HFF-Myc (cell line): ENCODE results near the gene DNAJC15.
"Not testable (repeated sequence)": the region's sequence is repeated elsewhere in the genome, so short reads cannot be mapped to it uniquely, and the experiment has no call there.

Source experiments
- DNase-seq: peaks from one replicate; pipeline ENCODE4 v3.0.0-alpha.2; 2011; ENCODE audit warnings: low read depth; ENCODE audit errors: extremely low read depth
- H3K4me3 ChIP-seq: replicated peaks from 2 replicates; pipeline ENCODE4 v1.5.1; 2011; ENCODE audit warnings: low read depth, mild to moderate bottlenecking, control low read depth, low read length
- TF ChIP-seq, protein P1 (sequence below): IDR thresholded peaks from 2 replicates; pipeline ENCODE4 v1.5.1; 2012; ENCODE audit warnings: mild to moderate bottlenecking, low read depth, low read length, control low read depth; ENCODE audit errors: missing control alignments

DNAJC15 gene

DNA sequence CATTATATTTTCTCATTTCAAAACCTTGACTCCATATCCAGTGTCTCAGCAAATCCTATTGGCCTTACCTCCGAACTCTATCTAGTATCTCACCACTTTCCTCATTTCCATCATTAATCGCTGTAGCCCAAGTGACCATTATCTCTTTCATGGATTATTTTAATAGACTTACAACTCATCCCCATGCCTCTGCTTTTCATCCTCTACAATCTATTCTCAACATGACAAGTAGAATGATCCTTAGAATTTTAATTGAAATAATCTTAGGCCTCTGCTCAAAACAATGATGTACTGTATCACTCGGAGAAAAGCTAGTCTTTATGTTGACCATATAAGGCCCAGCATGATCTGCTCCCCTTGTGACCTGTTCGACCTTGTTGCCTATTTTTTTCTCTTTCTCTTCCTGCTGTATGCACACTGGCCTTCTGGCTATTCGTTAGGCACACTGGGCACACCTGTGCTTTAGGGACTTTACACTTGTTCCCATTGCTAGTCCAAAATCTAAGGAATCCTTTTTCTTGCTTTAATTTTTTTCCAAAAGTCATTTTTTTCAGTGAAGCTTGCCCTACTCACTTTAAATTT is 21.4 kb downstream of the DNAJC15 start:
- no peak overlapping the region for H3K4me3 ChIP-seq
- TF ChIP-seq, protein P1, sequence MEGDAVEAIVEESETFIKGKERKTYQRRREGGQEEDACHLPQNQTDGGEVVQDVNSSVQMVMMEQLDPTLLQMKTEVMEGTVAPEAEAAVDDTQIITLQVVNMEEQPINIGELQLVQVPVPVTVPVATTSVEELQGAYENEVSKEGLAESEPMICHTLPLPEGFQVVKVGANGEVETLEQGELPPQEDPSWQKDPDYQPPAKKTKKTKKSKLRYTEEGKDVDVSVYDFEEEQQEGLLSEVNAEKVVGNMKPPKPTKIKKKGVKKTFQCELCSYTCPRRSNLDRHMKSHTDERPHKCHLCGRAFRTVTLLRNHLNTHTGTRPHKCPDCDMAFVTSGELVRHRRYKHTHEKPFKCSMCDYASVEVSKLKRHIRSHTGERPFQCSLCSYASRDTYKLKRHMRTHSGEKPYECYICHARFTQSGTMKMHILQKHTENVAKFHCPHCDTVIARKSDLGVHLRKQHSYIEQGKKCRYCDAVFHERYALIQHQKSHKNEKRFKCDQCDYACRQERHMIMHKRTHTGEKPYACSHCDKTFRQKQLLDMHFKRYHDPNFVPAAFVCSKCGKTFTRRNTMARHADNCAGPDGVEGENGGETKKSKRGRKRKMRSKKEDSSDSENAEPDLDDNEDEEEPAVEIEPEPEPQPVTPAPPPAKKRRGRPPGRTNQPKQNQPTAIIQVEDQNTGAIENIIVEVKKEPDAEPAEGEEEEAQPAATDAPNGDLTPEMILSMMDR, result no peak
- no peak for DNase-seq

GRCh38 chr13:43045302-43045773 is 22.0 kb downstream of the DNAJC15 start:
- not testable (repeated sequence) for H3K4me3 ChIP-seq, DNase-seq

- no peak overlapping the region for H3K4me3 ChIP-seq
- TF ChIP-seq, protein P1, result no peak
- DNase-seq, result no peak
Measured at GRCh38 chr13:43046259-43046658, 22.9 kb downstream of the DNAJC15 start.

DNA sequence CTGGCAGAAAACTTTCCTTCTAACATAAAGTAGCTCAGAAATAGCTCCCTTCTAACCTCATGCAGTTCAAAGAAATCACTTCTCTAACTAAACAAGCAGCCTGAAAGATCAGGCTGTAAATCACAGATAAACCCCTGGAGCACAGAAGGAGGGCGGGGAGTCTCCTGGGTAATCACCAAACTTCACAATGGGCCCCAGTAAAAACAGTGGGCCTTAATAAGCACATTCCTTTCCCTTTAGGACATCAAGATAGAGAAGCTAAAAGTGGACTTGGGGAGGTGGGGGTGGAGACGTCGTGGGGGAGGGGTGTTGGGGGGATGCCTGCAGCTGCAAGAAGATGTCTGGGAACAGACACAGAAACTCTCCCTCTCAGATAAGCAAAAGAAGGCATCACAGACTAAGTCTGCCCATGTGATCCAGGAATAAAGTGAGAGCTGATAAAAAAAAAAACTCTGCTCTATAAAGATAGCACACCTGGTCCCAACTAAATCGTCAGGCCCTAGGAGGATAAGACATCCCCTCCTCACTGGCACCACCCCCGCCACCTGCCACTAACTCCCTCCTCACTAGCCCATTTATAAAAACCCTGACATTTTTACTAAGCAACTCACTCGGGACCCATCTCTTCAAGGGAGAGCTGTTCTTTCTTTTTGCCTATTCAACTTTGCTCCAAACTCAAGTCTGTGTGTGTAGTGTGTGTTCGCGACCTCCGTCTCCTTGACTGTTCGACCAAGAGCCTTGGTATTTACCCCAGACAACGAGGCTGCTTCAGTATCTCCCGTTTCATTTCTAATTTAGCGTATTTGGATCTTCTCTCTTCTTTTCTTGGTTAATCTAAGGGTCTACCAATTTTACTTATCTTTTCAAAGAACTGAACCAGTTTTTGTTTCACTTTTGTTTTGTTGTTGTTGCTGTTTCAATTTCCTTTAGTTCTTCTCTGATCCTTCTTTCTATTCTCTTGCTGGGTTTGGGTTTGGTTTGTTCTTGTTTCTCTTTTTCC is 31.7 kb downstream of the DNAJC15 start:
- peak overlapping the region; percentile 36 for H3K4me3 ChIP-seq
- DNase-seq, result peak; percentile 20
- TF ChIP-seq, protein P1, result no peak

DNA sequence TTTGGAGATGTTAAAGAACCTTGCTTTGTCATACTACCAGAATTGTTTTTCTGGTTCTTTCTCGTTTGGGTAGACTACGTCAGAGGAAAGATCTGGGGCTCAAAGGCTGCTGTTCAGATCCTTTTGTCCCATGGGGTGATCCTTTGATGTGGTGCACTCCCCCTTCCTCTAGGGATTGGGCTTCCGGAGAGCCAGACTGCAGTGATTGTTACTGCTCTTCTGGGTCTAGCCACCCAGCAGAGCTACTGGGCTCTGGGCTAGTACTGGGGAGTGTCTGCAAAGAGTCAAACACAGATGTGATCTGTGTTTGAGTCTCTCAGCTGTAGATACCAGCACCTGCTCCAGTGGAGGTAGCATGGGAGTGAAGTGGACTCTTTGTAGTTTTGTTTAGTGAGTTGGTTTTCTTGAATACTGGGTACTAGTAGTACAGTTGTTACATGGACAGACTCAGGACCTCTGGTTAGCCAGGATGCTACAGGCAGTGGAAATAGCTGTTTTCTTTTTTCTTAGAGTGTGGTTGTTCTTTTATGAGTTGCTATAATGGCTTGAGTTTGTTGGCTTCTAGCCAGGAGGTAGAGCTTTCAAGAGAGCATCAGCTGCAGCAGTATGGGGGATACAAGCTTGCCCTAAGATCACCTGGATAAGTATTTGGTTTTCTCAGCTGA is 34.4 kb downstream of the DNAJC15 start:
- TF ChIP-seq, protein P1, result no peak
- no peak overlapping the region for H3K4me3 ChIP-seq
- DNase-seq, result peak; percentile 9

DNA sequence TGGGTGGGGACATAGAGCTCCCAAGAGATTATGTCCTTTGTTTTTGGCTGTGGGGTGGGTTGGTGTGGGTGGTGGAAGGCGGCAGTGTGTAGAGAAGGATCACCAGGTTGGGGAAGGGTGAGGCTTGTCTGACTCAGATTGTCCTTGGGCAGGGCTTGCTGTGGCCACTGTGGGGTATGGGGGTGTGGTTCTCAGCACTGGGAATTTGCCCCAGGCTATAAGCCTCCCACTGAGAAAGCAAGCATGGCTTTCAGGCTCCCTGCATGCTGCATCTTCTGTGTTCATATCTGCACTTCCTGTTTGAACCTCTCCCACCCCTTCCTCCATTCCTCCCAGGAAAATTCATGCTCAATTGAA is 34.9 kb downstream of the DNAJC15 start:
- peak; percentile 79 for DNase-seq
- H3K4me3 ChIP-seq, result no peak overlapping the region

More for the DNA sequence above, 34.9 kb downstream of the DNAJC15 start:
- TF ChIP-seq, protein P1, result no peak
